K562 (cell line): ENCODE results near the gene UTP25. TPM values are rescaled to one million over a fixed set of nuclear protein-coding genes. Genes with fewer than 3 reads are reported as not detected.

Experiments
- ATAC-seq: fragments of 200-7000 bp; cut with Tn5 transposase; 3 replicates; pipeline ENCODE4 v1.9.1; 2020; ENCODE audit warnings: moderate library complexity
- BruUV-seq: library from RNA; stranded (reverse); fragments of 400-500 nt; replicated peaks from 2 replicates; lab custom pipeline; 2021; lab: Mats Ljungman, UMichigan
- CTCF ChIA-PET: fragments of 300-600 bp; formaldehyde crosslinking; extraction: SDS; loops from one replicate; lab custom pipeline; 2021; ENCODE audit warnings: low intra/inter-chr PET ratio; lab: Yijun Ruan, JAX
- POLR2A ChIA-PET: fragments of 300-600, 350-650 bp; sonication (Branson Sonifier 250); formaldehyde crosslinking; extraction: SDS; loops from one replicate; lab custom pipeline; 2021; ENCODE audit warnings: antibody characterized with exemption, inconsistent platforms; lab: Yijun Ruan, JAX
- DNase-seq, 4 experiments: peaks; one replicate each; pipeline versions ENCODE4 v3.0.0 to v3.0.0-alpha.2; 2011 to 2018; ENCODE audit warnings: low spot score in 3 of 4, mixed read lengths in 3 of 4; ENCODE audit errors: extremely low read depth in 1 of 4
- FAIRE-seq: peaks from 2 replicates; lab custom pipeline; 2011; peaks lifted over from hg19 to GRCh38; lab: Jason Lieb, UNC
- H2AFZ ChIP-seq: 2 replicates; pipeline ENCODE4 v1.6.0; 2011; ENCODE audit warnings: low read depth, low read length, control low read depth, inconsistent platforms
- H3K27ac ChIP-seq: fragments of 200-600 bp; 3 replicates; pipeline ENCODE4 v1.8.0; 2011; ENCODE audit warnings: low read depth, mild to moderate bottlenecking, control low read depth, inconsistent platforms, low read length, moderate library complexity, mixed read lengths; ENCODE audit errors: extremely low read depth
- H3K27me3 ChIP-seq, 2 experiments: fragments of 300-600 bp in 1 of 2; 2 replicates in 1 of 2; 3 replicates in 1 of 2; pipeline versions ENCODE4 v1.6.0 to v1.8.0; 2011; ENCODE audit warnings: inconsistent platforms in 2 of 2, low read length in 2 of 2, mild to moderate bottlenecking in 1 of 2, mixed read lengths in 1 of 2, moderate library complexity in 1 of 2; ENCODE audit not compliant: control insufficient read depth in 2 of 2, insufficient read depth in 2 of 2
- H3K36me3 ChIP-seq: fragments of 300-600 bp; 3 replicates; pipeline ENCODE4 v1.8.0; 2011; ENCODE audit warnings: mild to moderate bottlenecking, low read length, inconsistent platforms; ENCODE audit not compliant: control insufficient read depth, insufficient read depth
- H3K4me1 ChIP-seq, 2 experiments: fragments of 200-600 bp in 1 of 2; replicated peaks in 1 of 2; 2 replicates in 1 of 2; 3 replicates in 1 of 2; pipeline versions ENCODE4 v1.5.1 to v1.8.0; 2011; ENCODE audit warnings: inconsistent platforms in 2 of 2, low read length in 2 of 2, mild to moderate bottlenecking in 1 of 2, mixed read lengths in 1 of 2, moderate library complexity in 1 of 2; ENCODE audit not compliant: control insufficient read depth in 2 of 2, insufficient read depth in 2 of 2
- H3K4me2 ChIP-seq: 2 replicates; pipeline ENCODE4 v1.6.1; 2011; ENCODE audit warnings: low read length, control low read depth, inconsistent platforms, mixed read lengths; ENCODE audit not compliant: insufficient read depth
- H3K4me3 ChIP-seq: fragments of 200-600 bp; sonication (generic), shearing (Covaris generic); 2 replicates; pipeline ENCODE4 v1.5.1; 2016; ENCODE audit warnings: control low read depth, inconsistent platforms
- H3K79me2 ChIP-seq: fragments of 200-600 bp; 3 replicates; pipeline ENCODE4 v1.8.0; 2011; ENCODE audit warnings: low read length, inconsistent platforms; ENCODE audit not compliant: control insufficient read depth, insufficient read depth
- H3K9ac ChIP-seq, 2 experiments: 2 replicates each; pipeline versions ENCODE4 v1.6.0 to v1.6.1; 2011; ENCODE audit warnings: low read depth in 2 of 2, low read length in 2 of 2, control low read depth in 1 of 2, inconsistent platforms in 1 of 2, mild to moderate bottlenecking in 1 of 2, mixed read lengths in 1 of 2; ENCODE audit not compliant: insufficient read depth in 1 of 2
- H3K9me1 ChIP-seq: one replicate; pipeline ENCODE4 v1.6.0; 2011; ENCODE audit warnings: inconsistent platforms, mild to moderate bottlenecking, low read length, moderate library complexity; ENCODE audit not compliant: control insufficient read depth, insufficient read depth
- H3K9me3 ChIP-seq: replicated peaks from 2 replicates; pipeline ENCODE4 v1.5.1; 2011; ENCODE audit warnings: low read depth, low read length, inconsistent platforms; ENCODE audit not compliant: control insufficient read depth, insufficient read depth
- H4K20me1 ChIP-seq: replicated peaks from 2 replicates; pipeline ENCODE4 v1.6.1; 2011; ENCODE audit warnings: low read length, inconsistent platforms, mixed read lengths; ENCODE audit not compliant: control insufficient read depth, insufficient read depth
- ARID2 ChIP-seq: fragments of 450-650 bp; IDR thresholded peaks from 2 replicates; pipeline ENCODE4 v1.6.1; 2017; ENCODE audit warnings: antibody characterized with exemption, mild to moderate bottlenecking
- RAD21 ChIP-seq, 2 experiments: fragments of 250-450 bp in 1 of 2; fragments of 450-650 bp in 1 of 2; sonication (Bioruptor Pico) in 1 of 2; formaldehyde crosslinking in 1 of 2; IDR thresholded peaks in 1 of 2; conservative IDR thresholded peaks in 1 of 2; 2 replicates each; pipeline versions ENCODE4 v1.4.0 to v1.8.0; 2020 to 2022; ENCODE audit warnings: mild to moderate bottlenecking in 2 of 2, moderate library complexity in 1 of 2
- U2AF1 ChIP-seq: fragments of 200-400 bp; formaldehyde crosslinking; optimal IDR thresholded peaks from 2 replicates; pipeline ENCODE3; 2017; ENCODE audit warnings: mild to moderate bottlenecking, low read depth, low read length, moderate library complexity
- ZFP1 ChIP-seq: fragments of 450-650 bp; formaldehyde crosslinking; IDR thresholded peaks from 2 replicates; pipeline ENCODE4 v1.4.0; 2020; ENCODE audit warnings: mild to moderate bottlenecking, mixed read lengths
- WGBS: fragments of 100-300 bp; shearing (Covaris generic); methylation state at CpG from one replicate; pipeline ENCODE4 v1.1.6; 2016; ENCODE audit warnings: low coverage, mixed read lengths; ENCODE audit not compliant: insufficient coverage; ENCODE audit errors: missing lambda C conversion rate; 5-methylcytosine and 5-hydroxymethylcytosine counted together
- in situ Hi-C: fragments of 300-500 bp; cut with MboI; formaldehyde crosslinking; loops from 4 replicates; pipeline ENCODE4 v1.15.0; 2018; ENCODE audit warnings: inconsistent platforms, mixed read lengths
- intact Hi-C: fragments of 100-400 bp; cut with micrococcal nuclease; formaldehyde crosslinking; loops from 2 replicates; pipeline ENCODE4 v1.14.2; 2022
- polyA plus RNA-seq, 8 experiments: library from polyadenylated mRNA; depleted of rRNA in 4 of 8; stranded (reverse) in 5 of 8; unstranded in 3 of 8; fragments of >200 nt; fragmentation: Nextera tagmentation in 2 of 8; fragmentation: Illumina TruSeq in 1 of 8; extraction: Ambion mirVana in 2 of 8; extraction: Trizol in 1 of 8; gene quantifications; 2 replicates each; pipeline versions ENCODE4 v1.2.1 to v1.2.3, GENCODE V29; 2011 to 2014; ENCODE audit warnings: inconsistent platforms in 1 of 8, missing spikeins in 1 of 8
- total RNA-seq, 7 experiments: library from RNA; depleted of rRNA in 6 of 7; stranded (reverse); fragments of >200 nt in 6 of 7; fragmentation: Illumina TruSeq in 2 of 7; extraction: Trizol in 2 of 7; gene quantifications; 2 replicates each; pipeline versions ENCODE4 v1.2.1 to v1.2.3, GENCODE V29; 2011 to 2021; ENCODE audit warnings: low replicate concordance in 1 of 7
- TF ChIP-seq, protein P1 (sequence below), 3 experiments: IDR thresholded peaks in 2 of 3; conservative IDR thresholded peaks in 1 of 3; 2 replicates each; pipeline ENCODE4 v1.5.1; 2011 to 2012; ENCODE audit warnings: low read length in 3 of 3, mild to moderate bottlenecking in 3 of 3, control low read depth in 2 of 3, improper control_type of control experiment in 1 of 3, inconsistent platforms in 1 of 3, low read depth in 1 of 3, mixed read lengths in 1 of 3, moderate library complexity in 1 of 3; ENCODE audit not compliant: insufficient read depth in 2 of 3
- TF ChIP-seq, protein P2 (sequence below), 2 experiments: fragments of 450-650 bp; formaldehyde crosslinking in 1 of 2; IDR thresholded peaks; 2 replicates each; pipeline versions ENCODE4 v1.4.0 to v1.6.1; 2014 to 2020; ENCODE audit warnings: mild to moderate bottlenecking in 2 of 2, borderline replicate concordance in 1 of 2, low read depth in 1 of 2
- TF ChIP-seq, protein P3 (sequence below): IDR thresholded peaks from 2 replicates; pipeline ENCODE4 v1.6.1; 2011; ENCODE audit warnings: borderline replicate concordance, low read depth, mild to moderate bottlenecking, moderate library complexity, low read length; ENCODE audit not compliant: insufficient read depth, poor library complexity, severe bottlenecking

The UTP25 gene
- total and polyA plus RNA-seq, 9 of the 15 experiments (the other 6 are each of a cell fraction or from before 2014, with no cell fraction given), result 5.7 to 17.6 (median 12.0) TPM

DNA sequence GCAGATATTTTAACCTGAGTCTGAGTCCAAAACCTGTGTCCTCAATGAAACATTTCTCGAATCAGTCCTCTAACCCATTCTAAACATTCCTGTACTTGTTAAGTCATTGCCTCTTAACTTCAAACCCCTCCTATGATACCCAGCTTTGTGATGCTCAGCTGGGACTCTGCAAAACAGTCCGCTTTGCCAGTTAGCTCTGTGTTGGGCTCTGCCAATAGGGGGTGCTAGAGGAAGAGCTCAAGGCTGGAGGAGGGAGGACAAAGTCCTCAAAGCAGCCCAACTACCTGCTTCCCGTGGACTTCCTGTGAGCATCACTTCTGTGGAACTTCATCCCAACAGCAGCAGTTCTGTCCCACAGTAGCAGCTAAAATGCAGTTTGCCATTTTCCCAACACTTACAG, 72.2 kb downstream of the UTP25 start:
- 0% methylated on average over 3 of the region's 3 CpGs for WGBS
- H3K4me2 ChIP-seq, result no peak overlapping the region
- ChIA-PET POLR2A (no interaction called here), CTCF (interaction anchor here (0.6 to 1.1 kb wide), 3 partner anchors 40 to 93 kb away, joined by 3 to 4 read pairs (median 3); no protein-coding TSS in a partner anchor)
- peak; percentile 97 for ATAC-seq
- no peaks in the 10 kb centered on the region for H3K79me2 ChIP-seq
- in situ Hi-C loops, result no loop called here
- H4K20me1 ChIP-seq, result no peaks in the 10 kb centered on the region
- H3K27ac ChIP-seq, result no peak overlapping the region
- H3K9ac ChIP-seq, result no peak overlapping the region
- no TSS peak for BruUV-seq
- peaks cover 0 to 16% of the 10 kb centered on the region in 2 experiments; a peak in 3 of 5 replicates for H3K27me3 ChIP-seq
- intact Hi-C loops, result loop anchor here (1.0 kb wide), 1 partner anchor 40 kb away; no protein-coding TSS in a partner anchor
- no peaks in the 10 kb centered on the region for H3K36me3 ChIP-seq
- peaks cover 0 to 8% of the 10 kb centered on the region in 2 experiments; a peak in 1 of 5 replicates for H3K4me1 ChIP-seq
- peak; percentile 24 to 62 (median 42) for DNase-seq
- H3K9me1 ChIP-seq, result no peaks in the 10 kb centered on the region
- TF ChIP-seq, protein P1, sequence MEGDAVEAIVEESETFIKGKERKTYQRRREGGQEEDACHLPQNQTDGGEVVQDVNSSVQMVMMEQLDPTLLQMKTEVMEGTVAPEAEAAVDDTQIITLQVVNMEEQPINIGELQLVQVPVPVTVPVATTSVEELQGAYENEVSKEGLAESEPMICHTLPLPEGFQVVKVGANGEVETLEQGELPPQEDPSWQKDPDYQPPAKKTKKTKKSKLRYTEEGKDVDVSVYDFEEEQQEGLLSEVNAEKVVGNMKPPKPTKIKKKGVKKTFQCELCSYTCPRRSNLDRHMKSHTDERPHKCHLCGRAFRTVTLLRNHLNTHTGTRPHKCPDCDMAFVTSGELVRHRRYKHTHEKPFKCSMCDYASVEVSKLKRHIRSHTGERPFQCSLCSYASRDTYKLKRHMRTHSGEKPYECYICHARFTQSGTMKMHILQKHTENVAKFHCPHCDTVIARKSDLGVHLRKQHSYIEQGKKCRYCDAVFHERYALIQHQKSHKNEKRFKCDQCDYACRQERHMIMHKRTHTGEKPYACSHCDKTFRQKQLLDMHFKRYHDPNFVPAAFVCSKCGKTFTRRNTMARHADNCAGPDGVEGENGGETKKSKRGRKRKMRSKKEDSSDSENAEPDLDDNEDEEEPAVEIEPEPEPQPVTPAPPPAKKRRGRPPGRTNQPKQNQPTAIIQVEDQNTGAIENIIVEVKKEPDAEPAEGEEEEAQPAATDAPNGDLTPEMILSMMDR (IDR thresholded peaks at IDR 0.05 in 2 of 3, conservative IDR thresholded peaks at IDR 0.05 in 1 of 3; ENCODE audit: insufficient read depth in 2 of 3, low read depth in 1 of 3, low read length in 3 of 3), result peak; percentile 67 to 80 (median 69)
- TF ChIP-seq, protein P2, sequence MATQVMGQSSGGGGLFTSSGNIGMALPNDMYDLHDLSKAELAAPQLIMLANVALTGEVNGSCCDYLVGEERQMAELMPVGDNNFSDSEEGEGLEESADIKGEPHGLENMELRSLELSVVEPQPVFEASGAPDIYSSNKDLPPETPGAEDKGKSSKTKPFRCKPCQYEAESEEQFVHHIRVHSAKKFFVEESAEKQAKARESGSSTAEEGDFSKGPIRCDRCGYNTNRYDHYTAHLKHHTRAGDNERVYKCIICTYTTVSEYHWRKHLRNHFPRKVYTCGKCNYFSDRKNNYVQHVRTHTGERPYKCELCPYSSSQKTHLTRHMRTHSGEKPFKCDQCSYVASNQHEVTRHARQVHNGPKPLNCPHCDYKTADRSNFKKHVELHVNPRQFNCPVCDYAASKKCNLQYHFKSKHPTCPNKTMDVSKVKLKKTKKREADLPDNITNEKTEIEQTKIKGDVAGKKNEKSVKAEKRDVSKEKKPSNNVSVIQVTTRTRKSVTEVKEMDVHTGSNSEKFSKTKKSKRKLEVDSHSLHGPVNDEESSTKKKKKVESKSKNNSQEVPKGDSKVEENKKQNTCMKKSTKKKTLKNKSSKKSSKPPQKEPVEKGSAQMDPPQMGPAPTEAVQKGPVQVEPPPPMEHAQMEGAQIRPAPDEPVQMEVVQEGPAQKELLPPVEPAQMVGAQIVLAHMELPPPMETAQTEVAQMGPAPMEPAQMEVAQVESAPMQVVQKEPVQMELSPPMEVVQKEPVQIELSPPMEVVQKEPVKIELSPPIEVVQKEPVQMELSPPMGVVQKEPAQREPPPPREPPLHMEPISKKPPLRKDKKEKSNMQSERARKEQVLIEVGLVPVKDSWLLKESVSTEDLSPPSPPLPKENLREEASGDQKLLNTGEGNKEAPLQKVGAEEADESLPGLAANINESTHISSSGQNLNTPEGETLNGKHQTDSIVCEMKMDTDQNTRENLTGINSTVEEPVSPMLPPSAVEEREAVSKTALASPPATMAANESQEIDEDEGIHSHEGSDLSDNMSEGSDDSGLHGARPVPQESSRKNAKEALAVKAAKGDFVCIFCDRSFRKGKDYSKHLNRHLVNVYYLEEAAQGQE (IDR thresholded peaks at IDR 0.05; ENCODE audit: borderline replicate concordance), result peak; percentile 29; the same call in 1 of the 2 replicates
- TF ChIP-seq, protein P2 (CRISPR knock-in tag; IDR thresholded peaks at IDR 0.05; ENCODE audit: low read depth), result no peak
- TF ChIP-seq ARID2, result no peak
- TF ChIP-seq U2AF1, result no peak
- TF ChIP-seq, protein P3, sequence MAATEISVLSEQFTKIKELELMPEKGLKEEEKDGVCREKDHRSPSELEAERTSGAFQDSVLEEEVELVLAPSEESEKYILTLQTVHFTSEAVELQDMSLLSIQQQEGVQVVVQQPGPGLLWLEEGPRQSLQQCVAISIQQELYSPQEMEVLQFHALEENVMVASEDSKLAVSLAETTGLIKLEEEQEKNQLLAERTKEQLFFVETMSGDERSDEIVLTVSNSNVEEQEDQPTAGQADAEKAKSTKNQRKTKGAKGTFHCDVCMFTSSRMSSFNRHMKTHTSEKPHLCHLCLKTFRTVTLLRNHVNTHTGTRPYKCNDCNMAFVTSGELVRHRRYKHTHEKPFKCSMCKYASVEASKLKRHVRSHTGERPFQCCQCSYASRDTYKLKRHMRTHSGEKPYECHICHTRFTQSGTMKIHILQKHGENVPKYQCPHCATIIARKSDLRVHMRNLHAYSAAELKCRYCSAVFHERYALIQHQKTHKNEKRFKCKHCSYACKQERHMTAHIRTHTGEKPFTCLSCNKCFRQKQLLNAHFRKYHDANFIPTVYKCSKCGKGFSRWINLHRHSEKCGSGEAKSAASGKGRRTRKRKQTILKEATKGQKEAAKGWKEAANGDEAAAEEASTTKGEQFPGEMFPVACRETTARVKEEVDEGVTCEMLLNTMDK, result peak; percentile 32
- peak; percentile 20 to 55 for TF ChIP-seq RAD21 (CRISPR knock-in tag; conservative IDR thresholded peaks at IDR 0.05 in 1 of 2, IDR thresholded peaks at IDR 0.05 in 1 of 2)
- TF ChIP-seq ZFP1 (CRISPR knock-in tag), result peak; percentile 59; the same call in 1 of the 2 replicates
- no peak overlapping the region for H3K4me3 ChIP-seq
- peak; percentile 83 for FAIRE-seq
- H2AFZ ChIP-seq, result no peak overlapping the region
- no peaks in the 10 kb centered on the region for H3K9me3 ChIP-seq
